HEK293 (cell line): Measurements from ENCODE around the gene IFIT2.
A peak's percentile ranks its signal among the peaks of the same experiment; 100 is the strongest.

ENCODE experiments used
- CTCF ChIA-PET: fragments of 350-600 bp; formaldehyde crosslinking; extraction: SDS; loops from one replicate; lab custom pipeline; 2021; ENCODE audit warnings: antibody characterized with exemption; lab: Yijun Ruan, JAX
- POLR2A ChIA-PET: fragments of 300-600 bp; formaldehyde crosslinking; extraction: SDS; loops from one replicate; lab custom pipeline; 2020; ENCODE audit warnings: antibody characterized with exemption, inconsistent platforms; lab: Yijun Ruan, JAX
- H3K27ac ChIP-seq: fragments of 200-500 bp; sonication (Bioruptor generic); 2 replicates; pipeline ENCODE4 v1.5.1; 2014; ENCODE audit warnings: low read depth, low read length, control low read depth, inconsistent platforms; ENCODE audit errors: extremely low read depth
- H3K36me3 ChIP-seq, 2 experiments: fragments of 200-500 bp in 1 of 2; sonication (Bioruptor generic) in 1 of 2; 1 replicate in 1 of 2; 2 replicates in 1 of 2; pipeline ENCODE4 v1.5.1; 2014 to 2017; ENCODE audit warnings: inconsistent platforms in 2 of 2, low read length in 2 of 2; ENCODE audit not compliant: control insufficient read depth in 2 of 2, insufficient read depth in 1 of 2
- H3K4me1 ChIP-seq: fragments of 200-500 bp; sonication (Bioruptor generic); 2 replicates; pipeline ENCODE4 v1.5.1; 2014; ENCODE audit warnings: mild to moderate bottlenecking, low read length, inconsistent platforms; ENCODE audit not compliant: control insufficient read depth, insufficient read depth
- H3K4me3 ChIP-seq: 2 replicates; pipeline ENCODE4 v1.5.1; 2011; ENCODE audit warnings: low read depth, mild to moderate bottlenecking, control low read depth, low read length, moderate library complexity
- H3K9me3 ChIP-seq: fragments of 200-500 bp; sonication (Bioruptor generic); 2 replicates; pipeline ENCODE4 v1.5.1; 2014; ENCODE audit warnings: low read depth, low read length, inconsistent platforms; ENCODE audit not compliant: control insufficient read depth, insufficient read depth
- RBAK ChIP-seq: fragments of 450-650 bp; formaldehyde crosslinking; IDR thresholded peaks from 2 replicates; pipeline ENCODE4 v1.5.1; 2016; ENCODE audit warnings: missing biosample characterization, missing genetic modification characterization
- SCRT1 ChIP-seq: fragments of 450-650 bp; formaldehyde crosslinking; IDR thresholded peaks from 2 replicates; pipeline ENCODE4 v1.5.1; 2016; ENCODE audit warnings: missing biosample characterization, missing genetic modification characterization, borderline replicate concordance
- ZBTB10 ChIP-seq: fragments of 450-650 bp; formaldehyde crosslinking; IDR thresholded peaks from 2 replicates; pipeline ENCODE4 v1.5.1; 2016; ENCODE audit warnings: missing biosample characterization, missing genetic modification characterization
- ZBTB7A ChIP-seq: fragments of 450-650 bp; formaldehyde crosslinking; IDR thresholded peaks from 2 replicates; pipeline ENCODE4 v1.5.1; 2016; ENCODE audit warnings: low read depth, missing biosample characterization, missing genetic modification characterization
- ZFHX2 ChIP-seq: fragments of 450-650 bp; formaldehyde crosslinking; conservative IDR thresholded peaks from 2 replicates; pipeline ENCODE4 v1.5.1; 2016; ENCODE audit warnings: missing biosample characterization, missing genetic modification characterization
- ZNF10 ChIP-seq: fragments of 450-650 bp; formaldehyde crosslinking; IDR thresholded peaks from 2 replicates; pipeline ENCODE4 v1.5.1; 2017; ENCODE audit warnings: missing biosample characterization, missing genetic modification characterization
- ZNF132 ChIP-seq: fragments of 450-650 bp; formaldehyde crosslinking; IDR thresholded peaks from 2 replicates; pipeline ENCODE4 v1.5.1; 2017; ENCODE audit warnings: missing biosample characterization, missing genetic modification characterization, borderline replicate concordance
- ZNF335 ChIP-seq: fragments of 450-650 bp; formaldehyde crosslinking; conservative IDR thresholded peaks from 2 replicates; pipeline ENCODE4 v1.5.1; 2016; ENCODE audit warnings: missing biosample characterization, missing genetic modification characterization
- ZNF513 ChIP-seq: fragments of 450-650 bp; IDR thresholded peaks from 2 replicates; pipeline ENCODE4 v1.5.1; 2018; ENCODE audit warnings: missing biosample characterization, missing genetic modification characterization
- ZNF660 ChIP-seq: fragments of 450-650 bp; IDR thresholded peaks from 2 replicates; pipeline ENCODE4 v1.5.1; 2018; ENCODE audit warnings: missing biosample characterization, mild to moderate bottlenecking, missing genetic modification characterization
- ZNF776 ChIP-seq: fragments of 450-650 bp; formaldehyde crosslinking; IDR thresholded peaks from 2 replicates; pipeline ENCODE4 v1.5.0; 2017; ENCODE audit warnings: missing biosample characterization, missing genetic modification characterization, borderline replicate concordance
- TF ChIP-seq, protein P1 (sequence below): fragments of 450-650 bp; formaldehyde crosslinking; IDR thresholded peaks from 2 replicates; pipeline ENCODE4 v1.5.1; 2016; ENCODE audit warnings: missing biosample characterization, missing genetic modification characterization
- TF ChIP-seq, protein P2 (sequence below): fragments of 450-650 bp; formaldehyde crosslinking; IDR thresholded peaks from 2 replicates; pipeline ENCODE4 v1.5.1; 2016; ENCODE audit warnings: missing biosample characterization, missing genetic modification characterization
- TF ChIP-seq, protein P3 (sequence below): fragments of 450-650 bp; formaldehyde crosslinking; IDR thresholded peaks from 2 replicates; pipeline ENCODE4 v1.5.1; 2016; ENCODE audit warnings: missing biosample characterization, missing genetic modification characterization, borderline replicate concordance
- TF ChIP-seq, protein P4 (sequence below): fragments of 450-650 bp; formaldehyde crosslinking; conservative IDR thresholded peaks from 2 replicates; pipeline ENCODE4 v1.5.1; 2016; ENCODE audit warnings: low read depth, missing biosample characterization, missing genetic modification characterization

The IFIT2 gene

GRCh38 chr10:89263531-89263930, 38.3 kb upstream of the IFIT2 start (continued):
- no peak for TF ChIP-seq ZBTB10 (tag by site-specific recombination)
- no peak for TF ChIP-seq ZNF335 (tag by site-specific recombination)
- no peak for TF ChIP-seq ZBTB7A (tag by site-specific recombination)
- TF ChIP-seq, all 188 proteins: peak for 0

GRCh38 chr10:89266721-89267453, 35.0 kb upstream of the IFIT2 start:
- Histone ChIP-seq H3K4me3 (no peak overlapping the region), H3K4me1 (no peaks in the 10 kb centered on the region; the same call in 1 of the 2 replicates), H3K27ac (no peak overlapping the region), H3K9me3 (no peaks in the 10 kb centered on the region), H3K36me3 (no peaks in the 10 kb centered on the region)
- TF ChIP-seq RBAK (tag by site-specific recombination) (no peak), ZFHX2 (tag by site-specific recombination) (peak; percentile 41), ZNF513 (tag by site-specific recombination) (no peak), SCRT1 (tag by site-specific recombination) (no peak), ZNF660 (tag by site-specific recombination) (peak; percentile 99)
- CTCF ChIA-PET = interaction anchor here (0.6 to 1.2 kb wide), 2 partner anchors 25 to 332 kb away, joined by 3 to 4 read pairs; no protein-coding TSS in a partner anchor
- POLR2A ChIA-PET = no interaction called here

GRCh38 chr10:89269433-89270152, 32.3 kb upstream of the IFIT2 start:
- H3K27ac ChIP-seq = no peak overlapping the region
- CTCF ChIA-PET = interaction anchor here (1.2 kb wide), 1 partner anchor 8 kb away, joined by 3 read pairs; no protein-coding TSS in a partner anchor
- no peaks in the 10 kb centered on the region for H3K9me3 ChIP-seq
- H3K4me1 ChIP-seq = no peaks in the 10 kb centered on the region; the same call in 1 of the 2 replicates
- no peaks in the 10 kb centered on the region for H3K36me3 ChIP-seq
- POLR2A ChIA-PET = interaction anchor here (1.1 kb wide), 1 partner anchor 18 kb away, joined by 3 read pairs; the partner anchor contains the start of gene LIPA
- no peak overlapping the region for H3K4me3 ChIP-seq
- TF ChIP-seq, protein P1, sequence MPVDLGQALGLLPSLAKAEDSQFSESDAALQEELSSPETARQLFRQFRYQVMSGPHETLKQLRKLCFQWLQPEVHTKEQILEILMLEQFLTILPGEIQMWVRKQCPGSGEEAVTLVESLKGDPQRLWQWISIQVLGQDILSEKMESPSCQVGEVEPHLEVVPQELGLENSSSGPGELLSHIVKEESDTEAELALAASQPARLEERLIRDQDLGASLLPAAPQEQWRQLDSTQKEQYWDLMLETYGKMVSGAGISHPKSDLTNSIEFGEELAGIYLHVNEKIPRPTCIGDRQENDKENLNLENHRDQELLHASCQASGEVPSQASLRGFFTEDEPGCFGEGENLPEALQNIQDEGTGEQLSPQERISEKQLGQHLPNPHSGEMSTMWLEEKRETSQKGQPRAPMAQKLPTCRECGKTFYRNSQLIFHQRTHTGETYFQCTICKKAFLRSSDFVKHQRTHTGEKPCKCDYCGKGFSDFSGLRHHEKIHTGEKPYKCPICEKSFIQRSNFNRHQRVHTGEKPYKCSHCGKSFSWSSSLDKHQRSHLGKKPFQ (tag by site-specific recombination) = no peak
- TF ChIP-seq ZNF132 (tag by site-specific recombination) (no peak), ZNF10 (tag by site-specific recombination) (no peak), ZNF776 (tag by site-specific recombination) (no peak)
- TF ChIP-seq, protein P2, sequence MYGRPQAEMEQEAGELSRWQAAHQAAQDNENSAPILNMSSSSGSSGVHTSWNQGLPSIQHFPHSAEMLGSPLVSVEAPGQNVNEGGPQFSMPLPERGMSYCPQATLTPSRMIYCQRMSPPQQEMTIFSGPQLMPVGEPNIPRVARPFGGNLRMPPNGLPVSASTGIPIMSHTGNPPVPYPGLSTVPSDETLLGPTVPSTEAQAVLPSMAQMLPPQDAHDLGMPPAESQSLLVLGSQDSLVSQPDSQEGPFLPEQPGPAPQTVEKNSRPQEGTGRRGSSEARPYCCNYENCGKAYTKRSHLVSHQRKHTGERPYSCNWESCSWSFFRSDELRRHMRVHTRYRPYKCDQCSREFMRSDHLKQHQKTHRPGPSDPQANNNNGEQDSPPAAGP = no peak
- TF ChIP-seq, protein P3, sequence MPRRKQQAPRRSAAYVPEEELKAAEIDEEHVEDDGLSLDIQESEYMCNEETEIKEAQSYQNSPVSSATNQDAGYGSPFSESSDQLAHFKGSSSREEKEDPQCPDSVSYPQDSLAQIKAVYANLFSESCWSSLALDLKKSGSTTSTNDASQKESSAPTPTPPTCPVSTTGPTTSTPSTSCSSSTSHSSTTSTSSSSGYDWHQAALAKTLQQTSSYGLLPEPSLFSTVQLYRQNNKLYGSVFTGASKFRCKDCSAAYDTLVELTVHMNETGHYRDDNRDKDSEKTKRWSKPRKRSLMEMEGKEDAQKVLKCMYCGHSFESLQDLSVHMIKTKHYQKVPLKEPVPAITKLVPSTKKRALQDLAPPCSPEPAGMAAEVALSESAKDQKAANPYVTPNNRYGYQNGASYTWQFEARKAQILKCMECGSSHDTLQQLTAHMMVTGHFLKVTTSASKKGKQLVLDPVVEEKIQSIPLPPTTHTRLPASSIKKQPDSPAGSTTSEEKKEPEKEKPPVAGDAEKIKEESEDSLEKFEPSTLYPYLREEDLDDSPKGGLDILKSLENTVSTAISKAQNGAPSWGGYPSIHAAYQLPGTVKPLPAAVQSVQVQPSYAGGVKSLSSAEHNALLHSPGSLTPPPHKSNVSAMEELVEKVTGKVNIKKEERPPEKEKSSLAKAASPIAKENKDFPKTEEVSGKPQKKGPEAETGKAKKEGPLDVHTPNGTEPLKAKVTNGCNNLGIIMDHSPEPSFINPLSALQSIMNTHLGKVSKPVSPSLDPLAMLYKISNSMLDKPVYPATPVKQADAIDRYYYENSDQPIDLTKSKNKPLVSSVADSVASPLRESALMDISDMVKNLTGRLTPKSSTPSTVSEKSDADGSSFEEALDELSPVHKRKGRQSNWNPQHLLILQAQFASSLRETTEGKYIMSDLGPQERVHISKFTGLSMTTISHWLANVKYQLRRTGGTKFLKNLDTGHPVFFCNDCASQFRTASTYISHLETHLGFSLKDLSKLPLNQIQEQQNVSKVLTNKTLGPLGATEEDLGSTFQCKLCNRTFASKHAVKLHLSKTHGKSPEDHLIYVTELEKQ (tag by site-specific recombination) = no peak
- TF ChIP-seq, protein P4, sequence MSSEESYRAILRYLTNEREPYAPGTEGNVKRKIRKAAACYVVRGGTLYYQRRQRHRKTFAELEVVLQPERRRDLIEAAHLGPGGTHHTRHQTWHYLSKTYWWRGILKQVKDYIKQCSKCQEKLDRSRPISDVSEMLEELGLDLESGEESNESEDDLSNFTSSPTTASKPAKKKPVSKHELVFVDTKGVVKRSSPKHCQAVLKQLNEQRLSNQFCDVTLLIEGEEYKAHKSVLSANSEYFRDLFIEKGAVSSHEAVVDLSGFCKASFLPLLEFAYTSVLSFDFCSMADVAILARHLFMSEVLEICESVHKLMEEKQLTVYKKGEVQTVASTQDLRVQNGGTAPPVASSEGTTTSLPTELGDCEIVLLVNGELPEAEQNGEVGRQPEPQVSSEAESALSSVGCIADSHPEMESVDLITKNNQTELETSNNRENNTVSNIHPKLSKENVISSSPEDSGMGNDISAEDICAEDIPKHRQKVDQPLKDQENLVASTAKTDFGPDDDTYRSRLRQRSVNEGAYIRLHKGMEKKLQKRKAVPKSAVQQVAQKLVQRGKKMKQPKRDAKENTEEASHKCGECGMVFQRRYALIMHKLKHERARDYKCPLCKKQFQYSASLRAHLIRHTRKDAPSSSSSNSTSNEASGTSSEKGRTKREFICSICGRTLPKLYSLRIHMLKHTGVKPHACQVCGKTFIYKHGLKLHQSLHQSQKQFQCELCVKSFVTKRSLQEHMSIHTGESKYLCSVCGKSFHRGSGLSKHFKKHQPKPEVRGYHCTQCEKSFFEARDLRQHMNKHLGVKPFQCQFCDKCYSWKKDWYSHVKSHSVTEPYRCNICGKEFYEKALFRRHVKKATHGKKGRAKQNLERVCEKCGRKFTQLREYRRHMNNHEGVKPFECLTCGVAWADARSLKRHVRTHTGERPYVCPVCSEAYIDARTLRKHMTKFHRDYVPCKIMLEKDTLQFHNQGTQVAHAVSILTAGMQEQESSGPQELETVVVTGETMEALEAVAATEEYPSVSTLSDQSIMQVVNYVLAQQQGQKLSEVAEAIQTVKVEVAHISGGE (tag by site-specific recombination) = no peak
